MM.1S (cell line): ENCODE results near the gene AGAP1.

Source experiments
- DNase-seq: peaks from one replicate; pipeline ENCODE4 v3.0.0-alpha.2; 2015
- H2AFZ ChIP-seq: fragments of 300-600 bp; sonication (generic); 2 replicates; pipeline ENCODE4 v1.6.0; 2016; ENCODE audit warnings: antibody characterized with exemption, low read length
- H3F3A ChIP-seq: fragments of 300-600 bp; sonication (generic); 2 replicates; pipeline ENCODE4 v1.6.1; 2016; ENCODE audit warnings: mild to moderate bottlenecking, antibody characterized with exemption, low read length, moderate library complexity, mixed read lengths; ENCODE audit not compliant: insufficient read depth
- H3K27ac ChIP-seq: fragments of 300-600 bp; sonication (generic); 2 replicates; pipeline ENCODE4 v1.5.1; 2016; ENCODE audit warnings: mild to moderate bottlenecking, low read length
- H3K27me3 ChIP-seq: fragments of 300-600 bp; sonication (generic); replicated peaks from 2 replicates; pipeline ENCODE4 v1.6.0; 2016; ENCODE audit warnings: low read length; ENCODE audit not compliant: insufficient read depth
- H3K36me3 ChIP-seq: fragments of 300-600 bp; sonication (generic); replicated peaks from 2 replicates; pipeline ENCODE4 v1.6.1; 2016; ENCODE audit warnings: mild to moderate bottlenecking, low read length, mixed read lengths; ENCODE audit not compliant: insufficient read depth
- H3K4me1 ChIP-seq: fragments of 300-600 bp; sonication (generic); 2 replicates; pipeline ENCODE4 v1.6.1; 2016; ENCODE audit warnings: low read length, mixed read lengths
- H3K4me2 ChIP-seq: fragments of 300-600 bp; sonication (generic); 2 replicates; pipeline ENCODE4 v1.6.0; 2016; ENCODE audit warnings: low read depth, low read length
- H3K4me3 ChIP-seq: fragments of 300-600 bp; sonication (generic); 2 replicates; pipeline ENCODE4 v1.5.1; 2016; ENCODE audit warnings: low read length, mixed read lengths
- H3K79me2 ChIP-seq: fragments of 300-600 bp; sonication (generic); 2 replicates; pipeline ENCODE4 v1.6.1; 2016; ENCODE audit warnings: mixed run types, low read length, mixed read lengths
- H3K9ac ChIP-seq: fragments of 300-600 bp; sonication (generic); 2 replicates; pipeline ENCODE4 v1.6.1; 2016; ENCODE audit warnings: low read length, mixed read lengths
- H3K9me2 ChIP-seq: fragments of 300-600 bp; sonication (generic); replicated peaks from 2 replicates; pipeline ENCODE4 v1.6.1; 2016; ENCODE audit warnings: mild to moderate bottlenecking, low read length, mixed read lengths; ENCODE audit not compliant: insufficient read depth
- H3K9me3 ChIP-seq: fragments of 300-600 bp; sonication (generic); replicated peaks from 2 replicates; pipeline ENCODE4 v1.6.1; 2016; ENCODE audit warnings: mild to moderate bottlenecking, low read length, mixed read lengths; ENCODE audit not compliant: insufficient read depth
- H4K20me1 ChIP-seq: fragments of 300-600 bp; sonication (generic); 2 replicates; pipeline ENCODE4 v1.6.1; 2016; ENCODE audit warnings: mild to moderate bottlenecking, low read length, moderate library complexity, mixed read lengths; ENCODE audit not compliant: insufficient read depth
- EZH2 ChIP-seq: fragments of 300-600 bp; sonication (generic); optimal IDR thresholded peaks from 2 replicates; pipeline ENCODE3; 2017; ENCODE audit warnings: low read depth, mild to moderate bottlenecking, antibody characterized with exemption, low read length, mixed read lengths
- EZH2phosphoT487 ChIP-seq: fragments of 300-600 bp; sonication (generic); IDR thresholded peaks from 2 replicates; pipeline ENCODE4 v1.6.1; 2018; ENCODE audit warnings: antibody characterized with exemption, low read length
- TF ChIP-seq, protein P1 (sequence below): fragments of 300-600 bp; sonication (generic); IDR thresholded peaks from 2 replicates; pipeline ENCODE4 v1.5.1; 2016; ENCODE audit warnings: antibody characterized with exemption, low read length, mixed read lengths

Gene AGAP1

DNA sequence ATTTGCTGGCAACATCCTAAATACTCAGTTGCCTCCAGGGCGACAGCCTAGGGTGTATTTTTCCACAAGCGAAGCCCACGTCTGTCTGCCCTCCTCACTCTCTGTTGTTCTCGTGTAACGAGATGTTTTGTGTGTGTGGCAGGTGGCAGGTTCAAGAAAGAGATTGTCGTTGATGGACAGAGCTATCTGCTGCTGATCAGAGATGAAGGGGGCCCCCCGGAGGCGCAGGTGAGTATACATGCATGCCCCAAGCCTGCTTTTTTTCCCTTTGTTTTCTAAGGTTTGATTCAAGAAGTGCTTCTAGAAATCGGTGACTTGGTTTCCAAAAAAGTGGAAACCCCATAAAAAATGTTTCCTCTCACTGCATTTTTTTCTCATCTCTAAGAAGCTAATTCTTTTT, 247.0 kb downstream of the AGAP1 start:
- no peak overlapping the region for H3K27ac ChIP-seq
- H2AFZ ChIP-seq: no peak overlapping the region
- no peaks in the 10 kb centered on the region for H3K9me3 ChIP-seq
- no peaks in the 10 kb centered on the region for H3K9me2 ChIP-seq
- no peak overlapping the region for H3K9ac ChIP-seq
- no peaks in the 10 kb centered on the region for H3K36me3 ChIP-seq
- no peaks in the 10 kb centered on the region for H3K79me2 ChIP-seq
- H3K4me2 ChIP-seq: no peak overlapping the region
- no peaks in the 10 kb centered on the region for H3K4me1 ChIP-seq
- no peak overlapping the region for H3K4me3 ChIP-seq
- TF ChIP-seq, protein P1, sequence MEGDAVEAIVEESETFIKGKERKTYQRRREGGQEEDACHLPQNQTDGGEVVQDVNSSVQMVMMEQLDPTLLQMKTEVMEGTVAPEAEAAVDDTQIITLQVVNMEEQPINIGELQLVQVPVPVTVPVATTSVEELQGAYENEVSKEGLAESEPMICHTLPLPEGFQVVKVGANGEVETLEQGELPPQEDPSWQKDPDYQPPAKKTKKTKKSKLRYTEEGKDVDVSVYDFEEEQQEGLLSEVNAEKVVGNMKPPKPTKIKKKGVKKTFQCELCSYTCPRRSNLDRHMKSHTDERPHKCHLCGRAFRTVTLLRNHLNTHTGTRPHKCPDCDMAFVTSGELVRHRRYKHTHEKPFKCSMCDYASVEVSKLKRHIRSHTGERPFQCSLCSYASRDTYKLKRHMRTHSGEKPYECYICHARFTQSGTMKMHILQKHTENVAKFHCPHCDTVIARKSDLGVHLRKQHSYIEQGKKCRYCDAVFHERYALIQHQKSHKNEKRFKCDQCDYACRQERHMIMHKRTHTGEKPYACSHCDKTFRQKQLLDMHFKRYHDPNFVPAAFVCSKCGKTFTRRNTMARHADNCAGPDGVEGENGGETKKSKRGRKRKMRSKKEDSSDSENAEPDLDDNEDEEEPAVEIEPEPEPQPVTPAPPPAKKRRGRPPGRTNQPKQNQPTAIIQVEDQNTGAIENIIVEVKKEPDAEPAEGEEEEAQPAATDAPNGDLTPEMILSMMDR: peak; percentile 29
- TF ChIP-seq EZH2: no peak
- DNase-seq: peak; percentile 31
- no peaks in the 10 kb centered on the region for H3F3A ChIP-seq
- H4K20me1 ChIP-seq: no peaks in the 10 kb centered on the region
- no peaks in the 10 kb centered on the region for H3K27me3 ChIP-seq

DNA sequence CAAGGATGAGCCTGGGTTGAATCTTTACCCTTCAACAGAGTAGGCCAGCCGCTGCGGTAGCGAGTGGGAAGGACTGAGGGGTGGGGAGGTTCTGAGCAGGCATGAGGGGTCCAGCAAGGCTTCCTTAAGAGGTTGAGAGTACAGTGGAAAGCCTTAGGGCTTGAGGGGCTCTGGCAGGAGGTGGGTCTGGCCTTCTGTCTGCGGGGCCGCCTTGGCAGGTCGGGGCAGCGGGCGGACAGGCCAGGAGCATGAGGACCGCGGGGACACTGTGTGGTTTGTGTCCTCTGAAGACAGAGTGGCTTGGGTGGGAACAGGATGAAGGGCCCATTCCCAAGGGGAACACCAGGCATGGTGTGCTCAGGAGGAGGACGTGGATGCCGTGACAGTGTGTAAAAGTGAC, 250.3 kb downstream of the AGAP1 start:
- H3K36me3 ChIP-seq: no peaks in the 10 kb centered on the region
- H3K4me2 ChIP-seq: no peak overlapping the region
- H3K4me3 ChIP-seq: no peak overlapping the region
- TF ChIP-seq, protein P1: no peak
- TF ChIP-seq EZH2: no peak
- no peak for TF ChIP-seq EZH2phosphoT487
- H3K27me3 ChIP-seq: no peaks in the 10 kb centered on the region
- no peaks in the 10 kb centered on the region for H3K79me2 ChIP-seq
- H4K20me1 ChIP-seq: no peaks in the 10 kb centered on the region
- H3K9ac ChIP-seq: no peak overlapping the region
- no peaks in the 10 kb centered on the region for H3F3A ChIP-seq
- no peaks in the 10 kb centered on the region for H3K9me3 ChIP-seq
- no peaks in the 10 kb centered on the region for H3K4me1 ChIP-seq
- H3K27ac ChIP-seq: no peak overlapping the region
- H3K9me2 ChIP-seq: no peaks in the 10 kb centered on the region
- no peak for DNase-seq
- H2AFZ ChIP-seq: no peak overlapping the region

DNA sequence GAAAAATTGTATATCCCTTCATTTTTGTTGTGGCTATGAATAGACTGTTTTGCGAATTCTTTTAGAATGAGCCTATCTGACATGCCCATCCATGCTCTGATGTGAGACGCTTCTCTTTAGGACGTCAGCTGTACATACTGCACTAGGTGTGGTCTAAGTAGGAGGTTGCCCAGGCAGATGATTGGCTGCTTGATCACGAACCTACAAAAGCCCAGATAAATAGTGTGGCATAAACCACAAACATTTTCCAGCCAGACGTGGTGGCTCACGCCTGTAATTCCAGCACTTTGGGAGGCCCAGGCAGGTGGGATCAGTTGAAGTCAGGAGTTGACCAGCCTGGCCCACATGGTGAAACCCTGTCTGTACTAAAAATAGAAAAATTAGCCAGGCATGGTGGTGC, 251.8 kb downstream of the AGAP1 start:
- Histone ChIP-seq H3K27me3 (no peaks in the 10 kb centered on the region), H3K9ac (no peak overlapping the region), H3K36me3 (no peaks in the 10 kb centered on the region), H2AFZ (no peak overlapping the region), H3K9me2 (no peaks in the 10 kb centered on the region), H3K79me2 (no peaks in the 10 kb centered on the region), H3K9me3 (no peaks in the 10 kb centered on the region), H3K4me1 (no peaks in the 10 kb centered on the region), H3K4me3 (no peak overlapping the region), H3K4me2 (no peak overlapping the region), H4K20me1 (no peaks in the 10 kb centered on the region), H3K27ac (no peak overlapping the region), H3F3A (no peaks in the 10 kb centered on the region)
- TF ChIP-seq EZH2phosphoT487: no peak
- TF ChIP-seq, protein P1: no peak
- TF ChIP-seq EZH2: no peak
- DNase-seq: no peak
